ENCODE data around the gene STK10. TPM values are rescaled to one million over a fixed set of nuclear protein-coding genes. Genes with fewer than 3 reads are reported as not detected.

The STK10 gene
- total RNA-seq, 2 donors from 2014 or later = 16.1 to 23.2 TPM

- Histone ChIP-seq H3K27ac (no peak overlapping the region), H3K9me3 (no peaks in the 10 kb centered on the region), H3K27me3 (no peaks in the 10 kb centered on the region), H3K4me3 (no peak overlapping the region), H3K36me3 (no peaks in the 10 kb centered on the region), H3K9ac (ENCODE audit: low read depth in 2 of 2, low read length in 2 of 2) (no peak overlapping the region), H3K4me1 (peaks cover 5% of the 10 kb centered on the region)
- TF ChIP-seq CTCF (IDR thresholded peaks at IDR 0.05) = no peak
- intact Hi-C loops (cut with DNase I) = no loop called here
- no peak for DNase-seq
These were observed 39.0 kb downstream of the STK10 start for GRCh38 chr5:172149073-172149472.

GRCh38 chr5:172148381-172148780 lies 39.6 kb downstream of the STK10 start:
- intact Hi-C loops (cut with DNase I) = no loop called here
- Histone ChIP-seq H3K36me3 (no peaks in the 10 kb centered on the region), H3K4me3 (no peak overlapping the region), H3K4me1 (peaks cover 5% of the 10 kb centered on the region), H3K27ac (no peak overlapping the region), H3K27me3 (no peaks in the 10 kb centered on the region), H3K9ac (ENCODE audit: low read depth in 2 of 2, low read length in 2 of 2) (peak overlapping the region in 1 of 2 donors; percentile 3), H3K9me3 (no peaks in the 10 kb centered on the region)
- no peak for DNase-seq
- no peak for TF ChIP-seq CTCF (IDR thresholded peaks at IDR 0.05)

GRCh38 chr5:172147857-172148256 lies 40.2 kb downstream of the STK10 start:
- H3K4me1 ChIP-seq = peaks cover 5% of the 10 kb centered on the region
- intact Hi-C loops (cut with DNase I) = no loop called here
- no peaks in the 10 kb centered on the region for H3K9me3 ChIP-seq
- peak overlapping the region in 1 of 2 donors; percentile 3 for H3K9ac ChIP-seq (ENCODE audit: low read depth in 2 of 2, low read length in 2 of 2)
- H3K27me3 ChIP-seq = no peaks in the 10 kb centered on the region
- no peak for TF ChIP-seq CTCF (IDR thresholded peaks at IDR 0.05)
- H3K27ac ChIP-seq = no peak overlapping the region
- DNase-seq = peak; percentile 56
- H3K4me3 ChIP-seq = no peak overlapping the region
- no peaks in the 10 kb centered on the region for H3K36me3 ChIP-seq

- H3K4me1 ChIP-seq = peaks cover 5% of the 10 kb centered on the region
- intact Hi-C loops (cut with DNase I) = no loop called here
- DNase-seq = no peak
- H3K9me3 ChIP-seq = no peaks in the 10 kb centered on the region
- no peaks in the 10 kb centered on the region for H3K27me3 ChIP-seq
- H3K36me3 ChIP-seq = no peaks in the 10 kb centered on the region
- no peak overlapping the region for H3K4me3 ChIP-seq
- no peak overlapping the region for H3K9ac ChIP-seq (ENCODE audit: low read depth in 2 of 2, low read length in 2 of 2)
- H3K27ac ChIP-seq = peak overlapping the region; percentile 55
- no peak for TF ChIP-seq CTCF (IDR thresholded peaks at IDR 0.05)
These were observed 41.3 kb downstream of the STK10 start for GRCh38 chr5:172146748-172147092.

GRCh38 chr5:172145870-172146747 lies 41.9 kb downstream of the STK10 start:
- no peaks in the 10 kb centered on the region for H3K9me3 ChIP-seq
- intact Hi-C loops (cut with DNase I) = no loop called here
- no peak for TF ChIP-seq CTCF (IDR thresholded peaks at IDR 0.05)
- no peaks in the 10 kb centered on the region for H3K27me3 ChIP-seq
- H3K4me3 ChIP-seq = no peak overlapping the region
- H3K27ac ChIP-seq = peak overlapping the region; percentile 35
- no peaks in the 10 kb centered on the region for H3K36me3 ChIP-seq
- no peak overlapping the region for H3K9ac ChIP-seq (ENCODE audit: low read depth in 2 of 2, low read length in 2 of 2)
- DNase-seq = peak; percentile 46
- peaks cover 5% of the 10 kb centered on the region for H3K4me1 ChIP-seq

Data from colonic mucosa (tissue), 4 donors.